Endothelial cell of umbilical vein (primary cell): ENCODE results near the gene CACNB1. TPM values are rescaled to one million over a fixed set of nuclear protein-coding genes. Genes with fewer than 3 reads are reported as not detected.

Experiments used
- BruUV-seq: library from RNA; stranded (reverse); fragments of 400-500 nt; replicated peaks from 2 replicates; lab custom pipeline; 2021; lab: Mats Ljungman, UMichigan
- CTCF ChIA-PET: fragments of 300-600, 350-600 bp; sonication (Branson Sonifier 250); formaldehyde crosslinking; loops from one replicate; lab custom pipeline; 2021; ENCODE audit warnings: antibody characterized with exemption, inconsistent platforms; lab: Charles Lee
- POLR2A ChIA-PET: fragments of 300-600, 350-600 bp; sonication (Branson Sonifier 250); formaldehyde crosslinking; loops from one replicate; lab custom pipeline; 2021; ENCODE audit warnings: antibody characterized with exemption, inconsistent platforms; lab: Charles Lee
- DNase-seq: peaks from one replicate; pipeline ENCODE4 v3.0.0-alpha.2; 2011; ENCODE audit warnings: low read depth, low spot score
- FAIRE-seq: peaks from 2 replicates; lab custom pipeline; 2011; peaks lifted over from hg19 to GRCh38; lab: Jason Lieb, UNC
- H2AFZ ChIP-seq: 2 replicates; pipeline ENCODE4 v1.6.0; 2012; ENCODE audit warnings: low read depth, low read length, control low read depth, inconsistent platforms
- H3K27ac ChIP-seq: 2 replicates; pipeline ENCODE4 v1.5.1; 2011; ENCODE audit warnings: low read depth, mild to moderate bottlenecking, control low read depth, low read length, moderate library complexity; ENCODE audit not compliant: insufficient read depth
- H3K27me3 ChIP-seq, 2 experiments: 2 replicates each; pipeline versions ENCODE4 v1.6.0 to v1.6.1; 2011; ENCODE audit warnings: low read length in 2 of 2, mixed read lengths in 1 of 2; ENCODE audit not compliant: control insufficient read depth in 2 of 2, insufficient read depth in 2 of 2
- H3K36me3 ChIP-seq, 2 experiments: 2 replicates in 1 of 2; 3 replicates in 1 of 2; pipeline ENCODE4 v1.5.1; 2011; ENCODE audit warnings: low read length in 2 of 2, mild to moderate bottlenecking in 1 of 2, moderate library complexity in 1 of 2; ENCODE audit not compliant: control insufficient read depth in 2 of 2, insufficient read depth in 2 of 2; ENCODE audit errors: extremely low read depth in 1 of 2
- H3K4me1 ChIP-seq: 3 replicates; pipeline ENCODE4 v1.5.1; 2011; ENCODE audit warnings: mild to moderate bottlenecking, low read length; ENCODE audit not compliant: control insufficient read depth, insufficient read depth; ENCODE audit errors: extremely low read depth
- H3K4me2 ChIP-seq: 2 replicates; pipeline ENCODE4 v1.6.1; 2011; ENCODE audit warnings: low read length, control low read depth, mixed read lengths; ENCODE audit not compliant: insufficient read depth
- H3K4me3 ChIP-seq, 3 experiments: fragments of 200-600 bp in 1 of 3; sonication (generic), shearing (Covaris generic) in 1 of 3; replicated peaks in 1 of 3; 2 replicates each; pipeline ENCODE4 v1.5.1; 2011 to 2016; ENCODE audit warnings: control low read depth in 3 of 3, low read length in 3 of 3, mild to moderate bottlenecking in 2 of 3, inconsistent platforms in 1 of 3, low read depth in 1 of 3, moderate library complexity in 1 of 3; ENCODE audit not compliant: insufficient read depth in 1 of 3
- H3K79me2 ChIP-seq: 2 replicates; pipeline ENCODE4 v1.6.0; 2012; ENCODE audit warnings: low read length, inconsistent platforms; ENCODE audit not compliant: control insufficient read depth, insufficient read depth
- H3K9ac ChIP-seq: replicated peaks from 2 replicates; pipeline ENCODE3; 2011; ENCODE audit warnings: low read length, control low read depth; ENCODE audit not compliant: insufficient read depth; ENCODE audit errors: extremely low read depth
- H3K9me1 ChIP-seq: replicated peaks from 3 replicates; pipeline ENCODE4 v1.6.0; 2011; ENCODE audit warnings: mild to moderate bottlenecking, low read length; ENCODE audit not compliant: control insufficient read depth, insufficient read depth; ENCODE audit errors: extremely low read depth
- H3K9me3 ChIP-seq: replicated peaks from 2 replicates; pipeline ENCODE4 v1.5.1; 2012; ENCODE audit warnings: low read length, inconsistent platforms; ENCODE audit not compliant: control insufficient read depth, insufficient read depth
- H4K20me1 ChIP-seq: replicated peaks from 2 replicates; pipeline ENCODE3; 2011; ENCODE audit warnings: mild to moderate bottlenecking, low read length; ENCODE audit not compliant: control insufficient read depth, insufficient read depth; ENCODE audit errors: extremely low read depth
- JUN ChIP-seq: IDR thresholded peaks from 2 replicates; pipeline ENCODE4 v1.6.1; 2011; ENCODE audit warnings: borderline replicate concordance, low read depth; ENCODE audit not compliant: insufficient read length, insufficient read depth
- MYC ChIP-seq: IDR thresholded peaks from one replicate; pipeline ENCODE4 v1.6.1; 2011; ENCODE audit warnings: mild to moderate bottlenecking, low read depth, low read length
- POLR2AphosphoS5 ChIP-seq: IDR thresholded peaks from 2 replicates; pipeline ENCODE4 v1.6.1; 2012; ENCODE audit warnings: low read depth, mild to moderate bottlenecking, control low read depth, low read length, moderate library complexity; ENCODE audit not compliant: insufficient read depth
- dilution Hi-C: fragments of 300-500 bp; cut with MboI; formaldehyde crosslinking; loops from one replicate; pipeline ENCODE4 v1.15.0; 2019; ENCODE audit warnings: low sequenced_read_pairs; ENCODE audit not compliant: extremely low pct_ligation_motif_present
- intact Hi-C: fragments of 100-400 bp; cut with micrococcal nuclease; formaldehyde crosslinking; loops from one replicate; pipeline ENCODE4 v1.10.0; 2022
- polyA plus RNA-seq, 4 experiments: library from polyadenylated mRNA; depleted of rRNA in 3 of 4; stranded (reverse) in 3 of 4; unstranded in 1 of 4; fragments of >200 nt; gene quantifications; 2 replicates each; pipeline versions ENCODE4 v1.2.1 to v1.2.3, GENCODE V29; 2011 to 2012; ENCODE audit warnings: missing spikeins in 1 of 4
- total RNA-seq: library from RNA; stranded (reverse); gene quantifications from 2 replicates; pipeline ENCODE4 v1.2.3, GENCODE V29; 2021
- TF ChIP-seq, protein P1 (sequence below): IDR thresholded peaks from 2 replicates; pipeline ENCODE4 v1.6.1; 2011; ENCODE audit not compliant: insufficient read depth, insufficient read length
- TF ChIP-seq, protein P2 (sequence below), 2 donors: IDR thresholded peaks; 1 replicate in 1 of 2; 2 replicates in 1 of 2; pipeline ENCODE4 v1.5.1; 2011; ENCODE audit warnings: low read length in 2 of 2, mild to moderate bottlenecking in 2 of 2, moderate library complexity in 2 of 2, control low read depth in 1 of 2, inconsistent platforms in 1 of 2, low read depth in 1 of 2; ENCODE audit not compliant: insufficient read depth in 1 of 2; ENCODE audit errors: extremely low read depth in 1 of 2

Gene CACNB1
- total and polyA plus RNA-seq, 2 donors (not counting 3 experiments of a cell fraction or from before 2014, with no cell fraction given), result 4.7 to 12.3 TPM

DNA sequence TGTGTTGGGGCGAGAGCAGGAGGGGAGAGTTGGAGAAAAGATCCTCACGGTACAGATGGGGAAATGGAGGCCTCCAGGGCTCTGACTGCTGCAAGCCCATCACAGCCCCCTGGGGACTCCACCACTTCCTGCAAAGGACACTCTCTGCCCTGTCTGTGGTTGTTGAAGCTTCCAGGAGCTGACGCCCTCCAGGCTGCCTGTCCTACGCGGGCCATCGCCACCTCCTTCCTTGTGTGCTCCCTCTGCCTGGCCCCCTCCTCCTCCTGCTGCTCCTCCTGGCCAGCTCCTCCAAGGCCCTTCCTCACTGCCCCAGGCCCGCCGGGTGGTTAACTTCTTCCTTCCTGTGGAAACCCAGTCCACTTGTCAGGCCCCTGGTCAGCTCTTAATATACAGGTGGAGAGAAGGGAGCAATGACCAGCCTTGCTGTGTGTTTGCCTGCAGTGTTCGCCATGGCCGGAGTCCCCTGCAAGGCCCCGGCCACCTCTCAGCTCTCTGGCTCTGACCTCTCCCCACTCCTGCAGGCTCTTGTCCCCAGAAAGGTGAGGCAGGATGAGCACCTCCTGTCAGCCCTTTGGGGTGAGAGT is 46.6 kb upstream of the CACNB1 start:
- no TSS peak for BruUV-seq
- DNase-seq, result no peak
- no peaks in the 10 kb centered on the region for H3K9me3 ChIP-seq
- H3K79me2 ChIP-seq, result no peaks in the 10 kb centered on the region
- no peak overlapping the region for H3K9ac ChIP-seq
- TF ChIP-seq JUN, result no peak
- TF ChIP-seq POLR2AphosphoS5, result no peak
- TF ChIP-seq MYC, result no peak
- TF ChIP-seq, protein P1, sequence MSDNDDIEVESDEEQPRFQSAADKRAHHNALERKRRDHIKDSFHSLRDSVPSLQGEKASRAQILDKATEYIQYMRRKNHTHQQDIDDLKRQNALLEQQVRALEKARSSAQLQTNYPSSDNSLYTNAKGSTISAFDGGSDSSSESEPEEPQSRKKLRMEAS, result no peak
- TF ChIP-seq, protein P2, sequence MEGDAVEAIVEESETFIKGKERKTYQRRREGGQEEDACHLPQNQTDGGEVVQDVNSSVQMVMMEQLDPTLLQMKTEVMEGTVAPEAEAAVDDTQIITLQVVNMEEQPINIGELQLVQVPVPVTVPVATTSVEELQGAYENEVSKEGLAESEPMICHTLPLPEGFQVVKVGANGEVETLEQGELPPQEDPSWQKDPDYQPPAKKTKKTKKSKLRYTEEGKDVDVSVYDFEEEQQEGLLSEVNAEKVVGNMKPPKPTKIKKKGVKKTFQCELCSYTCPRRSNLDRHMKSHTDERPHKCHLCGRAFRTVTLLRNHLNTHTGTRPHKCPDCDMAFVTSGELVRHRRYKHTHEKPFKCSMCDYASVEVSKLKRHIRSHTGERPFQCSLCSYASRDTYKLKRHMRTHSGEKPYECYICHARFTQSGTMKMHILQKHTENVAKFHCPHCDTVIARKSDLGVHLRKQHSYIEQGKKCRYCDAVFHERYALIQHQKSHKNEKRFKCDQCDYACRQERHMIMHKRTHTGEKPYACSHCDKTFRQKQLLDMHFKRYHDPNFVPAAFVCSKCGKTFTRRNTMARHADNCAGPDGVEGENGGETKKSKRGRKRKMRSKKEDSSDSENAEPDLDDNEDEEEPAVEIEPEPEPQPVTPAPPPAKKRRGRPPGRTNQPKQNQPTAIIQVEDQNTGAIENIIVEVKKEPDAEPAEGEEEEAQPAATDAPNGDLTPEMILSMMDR (IDR thresholded peaks at IDR 0.05; ENCODE audit: extremely low read depth in 1 of 2, insufficient read depth in 1 of 2, low read depth in 1 of 2, low read length in 2 of 2), result no peak
- no peak overlapping the region for H3K4me2 ChIP-seq
- no peak for FAIRE-seq
- no peak overlapping the region for H3K27ac ChIP-seq
- H4K20me1 ChIP-seq, result no peaks in the 10 kb centered on the region
- H3K36me3 ChIP-seq, result no peaks in the 10 kb centered on the region
- no peaks in the 10 kb centered on the region for H3K4me1 ChIP-seq
- no peaks in the 10 kb centered on the region for H3K9me1 ChIP-seq
- intact Hi-C loops (loop anchor here (1.0 kb wide), 2 partner anchors 37 to 261 kb away; no protein-coding TSS in a partner anchor), dilution Hi-C loops (no loop called here)
- H3K27me3 ChIP-seq, result peaks cover 0 to 3% of the 10 kb centered on the region in 2 experiments
- CTCF ChIA-PET, result interaction anchor here (0.6 to 12.5 kb wide), 51 partner anchors 8 to 686 kb away, joined by 3 to 420 read pairs (median 5); partner anchors contain the start of genes FBXL20, FBXO47, RPL19 and STAC2
- H2AFZ ChIP-seq, result no peak overlapping the region
- H3K4me3 ChIP-seq, result no peak overlapping the region
- POLR2A ChIA-PET, result interaction anchor here (0.5 to 1.0 kb wide), 4 partner anchors 21 to 65 kb away, joined by 3 to 8 read pairs (median 4); partner anchors contain the start of gene RPL19
